NCI-H1105 treated with DMSO at 0.1 percent for 48 hours (cell line): ENCODE results near the gene CERS5.
A peak's percentile ranks its signal among the peaks of the same experiment; 100 is the strongest.
"Not testable (repeated sequence)": the region's sequence is repeated elsewhere in the genome, so short reads cannot be mapped to it uniquely, and the experiment has no call there.

ENCODE experiments used
- DNase-seq: peaks from one replicate; lab custom pipeline; 2025; lab: John Stamatoyannopoulos, UW

CERS5 gene

DNA sequence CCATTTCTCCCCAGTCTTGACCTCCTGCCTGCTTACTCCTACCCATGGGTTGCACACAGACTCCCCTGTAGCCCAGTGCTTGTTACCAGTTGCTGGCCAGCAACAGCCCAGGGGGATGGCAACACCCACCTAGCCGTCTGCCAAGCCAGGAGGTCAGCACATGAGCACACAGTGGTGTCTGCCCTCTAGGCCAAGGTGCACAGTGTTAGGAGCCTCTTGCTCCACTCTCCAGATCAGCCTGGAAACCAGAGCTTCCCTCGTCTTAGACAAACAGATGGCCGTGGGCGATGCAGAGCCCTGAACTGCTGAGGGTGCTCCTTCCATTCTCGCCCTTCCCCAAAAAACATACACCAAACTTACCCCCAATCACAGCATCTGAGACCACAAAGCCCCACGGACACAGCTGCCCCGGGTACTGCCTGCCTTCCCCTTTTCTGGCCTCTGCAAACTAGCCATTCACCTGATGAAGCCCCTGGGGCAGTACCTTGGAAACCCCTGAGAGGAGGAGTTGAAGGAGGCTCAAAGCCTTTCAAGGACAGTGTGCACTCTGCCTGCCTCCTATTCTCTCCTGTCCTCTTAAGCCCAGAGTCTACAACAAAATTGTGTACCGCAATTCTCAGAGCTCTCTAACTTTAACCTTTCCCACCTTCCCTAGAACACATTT, 64.4 kb downstream of the CERS5 start:
- no peak for DNase-seq

GRCh38 chr12:50102131-50102531, 65.0 kb downstream of the CERS5 start:
- no peak for DNase-seq

- DNase-seq, result peak; percentile 25
These were observed 65.5 kb downstream of the CERS5 start for GRCh38 chr12:50101663-50102062.

DNA sequence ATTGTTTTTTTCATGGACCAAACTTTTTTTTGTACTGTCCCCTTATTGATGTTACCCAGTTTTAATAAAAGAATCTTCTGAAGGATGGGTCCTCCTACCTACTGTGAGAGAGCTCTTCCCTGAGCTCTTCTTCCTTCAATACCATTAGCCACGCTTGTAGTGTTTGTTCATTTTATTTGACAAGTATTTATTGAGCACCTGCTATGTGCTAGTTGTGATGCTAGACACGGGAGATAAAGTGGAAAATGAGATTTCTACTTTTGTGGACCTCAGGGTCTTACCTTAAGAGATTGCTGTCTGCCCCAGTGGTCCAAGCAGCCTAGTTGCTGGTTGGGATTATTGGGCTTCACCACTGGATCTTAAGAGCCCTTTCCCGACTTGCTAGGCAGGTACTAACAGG, 66.6 kb downstream of the CERS5 start:
- DNase-seq, result no peak

DNA sequence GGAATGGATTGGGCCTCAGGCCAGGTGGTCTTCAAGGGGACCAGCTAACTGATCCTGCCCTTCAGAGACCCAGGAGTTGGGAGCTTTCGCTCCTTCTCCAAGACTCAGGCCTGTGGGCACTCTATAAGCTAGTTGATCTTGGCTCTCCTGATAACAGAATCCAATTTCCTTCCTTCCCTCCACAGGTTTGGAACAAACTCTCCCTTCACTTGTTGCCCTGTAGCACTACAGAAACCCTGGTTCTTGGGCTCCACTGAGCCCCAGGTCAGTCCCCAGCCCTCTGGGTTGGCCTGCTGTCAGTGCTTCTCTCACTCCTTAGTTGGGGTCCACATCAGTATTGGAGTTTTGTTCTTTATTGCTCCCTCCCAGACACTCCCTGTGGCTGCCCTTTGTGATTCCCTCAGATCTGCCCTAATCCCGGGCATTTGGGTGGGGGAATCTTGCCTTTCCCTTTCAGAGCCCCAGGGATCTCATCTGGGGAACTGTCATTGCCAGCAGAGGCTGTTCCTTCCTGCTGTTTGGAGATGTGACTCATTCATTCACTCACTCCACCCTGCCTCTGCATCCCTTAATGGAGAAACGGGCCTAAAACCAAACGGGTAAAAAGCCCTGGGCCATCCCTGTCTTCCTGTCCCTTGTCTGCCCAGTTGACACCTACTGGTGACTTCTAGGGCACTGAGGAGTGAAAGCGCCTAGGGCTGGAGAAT, 67.7 kb downstream of the CERS5 start:
- no peak for DNase-seq

- no peak for DNase-seq
These were observed 69.2 kb downstream of the CERS5 start for GRCh38 chr12:50097952-50098351.

GRCh38 chr12:50090391-50090790, 76.8 kb downstream of the CERS5 start:
- DNase-seq, result no peak

DNA sequence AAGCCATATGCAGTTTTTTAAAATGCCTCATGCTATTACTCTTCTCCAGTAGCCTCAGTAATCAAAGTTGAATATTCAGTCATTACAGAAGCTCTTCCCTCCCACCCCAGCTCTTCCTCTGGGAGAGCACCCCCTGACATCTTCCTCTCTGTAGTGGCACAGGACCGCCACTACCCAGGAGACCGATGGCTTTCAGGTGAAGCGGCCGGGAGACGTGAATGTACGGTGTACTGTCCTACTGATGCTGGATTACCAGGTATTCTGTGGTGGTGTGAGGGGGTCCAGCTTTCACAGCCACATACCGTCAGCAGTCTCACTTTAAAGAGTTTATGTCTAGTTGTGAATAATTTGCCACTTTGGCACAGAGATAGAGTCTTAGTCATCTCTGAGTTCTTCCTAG, 77.4 kb downstream of the CERS5 start:
- no peak for DNase-seq

- DNase-seq, result peak; percentile 60
These were observed 78.4 kb downstream of the CERS5 start for GRCh38 chr12:50088577-50089335.

- DNase-seq, result no peak
These were observed 79.2 kb downstream of the CERS5 start for GRCh38 chr12:50087995-50088394.

DNA sequence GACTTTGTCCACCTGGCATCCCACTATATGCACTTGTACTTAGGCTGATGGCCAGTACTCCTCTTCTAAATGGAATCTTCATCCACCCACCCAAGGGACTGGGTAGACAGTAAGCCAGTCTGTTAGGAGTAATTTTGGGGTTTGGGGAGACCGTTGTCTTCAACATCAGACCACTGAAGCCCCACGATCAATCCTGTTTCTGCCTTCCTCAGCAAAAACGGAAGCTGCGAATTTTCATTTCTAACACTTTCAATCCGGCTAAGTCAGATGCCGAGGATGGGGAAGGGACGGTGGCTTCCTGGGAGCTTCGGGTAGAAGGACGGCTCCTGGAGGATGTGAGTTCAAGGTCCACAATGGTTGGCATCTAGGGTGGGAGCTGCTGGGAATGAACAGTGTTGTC, 80.0 kb downstream of the CERS5 start:
- no peak for DNase-seq

DNA sequence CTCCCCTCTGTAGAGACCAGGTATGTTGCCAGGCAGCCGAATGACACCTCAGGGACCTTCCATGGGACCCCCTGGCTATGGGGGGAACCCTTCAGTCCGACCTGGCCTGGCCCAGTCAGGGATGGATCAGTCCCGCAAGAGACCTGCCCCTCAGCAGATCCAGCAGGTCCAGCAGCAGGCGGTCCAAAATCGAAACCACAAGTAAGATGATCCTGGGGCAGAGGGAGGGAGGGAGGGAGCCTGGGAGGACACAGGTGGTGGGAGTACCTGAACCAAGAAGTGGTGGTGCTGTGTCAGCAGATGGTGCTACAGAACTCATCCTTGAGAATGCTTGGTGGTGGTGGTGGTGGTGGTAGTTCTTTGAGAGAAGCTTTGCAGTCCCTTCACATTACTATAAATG, 81.0 kb downstream of the CERS5 start:
- DNase-seq, result no peak

GRCh38 chr12:50085615-50086072, 81.5 kb downstream of the CERS5 start:
- peak; percentile 42 for DNase-seq

GRCh38 chr12:50084775-50085614, 82.2 kb downstream of the CERS5 start, which contains the start of gene SMARCD1:
Gene SMARCD1 (plus strand): TSS chr12:50085342. CDS start chr12:50085370, 28 bp downstream.
- peak; percentile 88 for DNase-seq

DNA sequence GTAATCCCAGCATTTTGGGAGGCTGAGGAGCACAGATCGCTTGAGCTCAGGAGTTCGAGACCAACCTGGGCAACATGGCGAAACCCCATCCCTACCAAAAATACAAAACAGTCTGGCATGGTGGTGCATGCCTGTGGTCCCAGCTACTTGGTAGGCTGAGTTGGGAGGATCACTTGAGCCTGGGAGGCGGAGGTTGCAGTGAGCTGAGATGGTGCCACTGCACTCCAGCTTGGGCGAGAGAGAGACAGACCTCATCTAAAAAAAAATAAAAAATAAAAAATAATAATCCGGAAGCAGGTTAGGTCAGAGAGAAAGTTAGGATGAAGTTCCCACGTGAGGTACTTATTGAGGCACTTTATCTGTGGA, 82.8 kb downstream of the CERS5 start:
- not testable (repeated sequence) for DNase-seq

GRCh38 chr12:50083301-50083700, 83.9 kb downstream of the CERS5 start:
- DNase-seq, result no peak

DNA sequence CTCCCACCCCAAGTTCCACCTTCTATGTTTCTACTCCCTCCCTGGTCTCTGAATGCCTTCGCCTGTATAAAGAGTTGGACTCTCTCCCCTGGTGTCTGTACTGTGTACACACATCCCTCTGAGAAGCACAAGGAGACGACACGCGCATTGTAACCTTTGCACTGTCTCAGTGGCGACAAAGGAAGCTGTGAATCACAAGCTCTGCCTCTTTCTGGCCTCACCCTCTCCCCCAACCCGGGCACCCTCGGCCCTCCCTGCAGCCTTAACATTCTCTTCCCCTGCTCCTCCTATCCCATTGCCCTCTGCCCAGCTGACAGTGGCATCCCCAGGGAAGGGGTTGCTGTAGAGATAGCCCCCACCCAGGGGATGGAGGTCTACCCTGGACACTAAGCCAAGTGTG, 84.5 kb downstream of the CERS5 start:
- no peak for DNase-seq

DNA sequence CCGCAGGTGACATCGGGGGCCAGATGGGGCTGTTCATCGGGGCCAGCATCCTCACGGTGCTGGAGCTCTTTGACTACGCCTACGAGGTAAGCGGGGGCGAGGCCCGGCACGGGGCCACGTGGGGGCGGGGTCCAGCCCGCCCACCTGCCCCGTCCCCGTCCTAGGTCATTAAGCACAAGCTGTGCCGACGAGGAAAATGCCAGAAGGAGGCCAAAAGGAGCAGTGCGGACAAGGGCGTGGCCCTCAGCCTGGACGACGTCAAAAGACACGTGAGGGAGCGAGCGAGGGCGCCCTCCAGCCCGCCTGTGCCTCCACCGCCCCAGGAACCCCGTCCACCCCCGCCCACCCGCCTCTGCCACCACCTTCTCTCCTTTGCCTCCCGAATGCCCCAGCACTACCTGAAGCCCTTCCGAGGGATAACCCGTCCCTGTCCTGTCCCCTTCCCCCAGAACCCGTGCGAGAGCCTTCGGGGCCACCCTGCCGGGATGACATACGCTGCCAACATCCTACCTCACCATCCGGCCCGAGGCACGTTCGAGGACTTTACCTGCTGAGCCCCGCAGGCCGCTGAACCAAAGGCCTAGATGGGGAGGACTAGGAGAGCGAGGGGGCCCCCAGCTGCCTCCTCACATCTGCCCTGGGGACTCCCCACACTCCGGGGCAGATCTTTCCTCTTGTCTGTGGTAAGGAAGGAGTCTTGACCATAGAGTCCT, 85.9 kb downstream of the CERS5 start:
- no peak for DNase-seq

DNA sequence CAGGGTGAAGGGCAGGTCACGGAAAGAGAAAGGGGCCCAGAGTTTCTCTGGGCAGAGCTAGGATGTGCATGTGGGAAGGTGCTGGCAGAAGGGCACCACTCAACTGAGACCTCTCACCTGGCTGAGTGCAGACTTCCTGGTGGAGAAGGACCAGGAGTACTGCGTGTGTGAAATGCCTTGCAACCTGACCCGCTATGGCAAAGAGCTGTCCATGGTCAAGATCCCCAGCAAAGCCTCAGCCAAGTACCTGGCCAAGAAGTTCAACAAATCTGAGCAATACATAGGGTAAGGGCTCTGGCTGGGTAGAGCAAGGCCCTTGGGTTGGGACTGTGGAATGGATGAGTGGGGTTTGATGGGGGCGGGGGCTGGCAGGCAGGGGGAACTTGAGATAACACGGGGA, 87.4 kb downstream of the CERS5 start:
- DNase-seq, result no peak
